Adipocyte (in vitro differentiated cells): ENCODE measurements around the gene SGMS1.

Source experiments
- DNase-seq: peaks from one replicate; pipeline ENCODE4 v3.0.0-alpha.2; 2015; ENCODE audit warnings: low read depth
- H3K27me3 ChIP-seq: replicated peaks from 2 replicates; pipeline ENCODE4 v1.7.0; 2013; ENCODE audit warnings: mild to moderate bottlenecking, low read length, moderate library complexity; ENCODE audit not compliant: control insufficient read depth, insufficient read depth
- H3K36me3 ChIP-seq: 2 replicates; pipeline ENCODE4 v1.7.0; 2013; ENCODE audit warnings: low read length, mild to moderate bottlenecking, moderate library complexity; ENCODE audit not compliant: control insufficient read depth, insufficient read depth, severe bottlenecking
- H3K4me1 ChIP-seq: 2 replicates; pipeline ENCODE4 v1.7.0; 2013; ENCODE audit warnings: mild to moderate bottlenecking, low read length, moderate library complexity; ENCODE audit not compliant: control insufficient read depth, insufficient read depth
- H3K4me3 ChIP-seq: 2 replicates; pipeline ENCODE4 v1.7.0; 2013; ENCODE audit warnings: mild to moderate bottlenecking, low read length, moderate library complexity
- H3K9ac ChIP-seq: 2 replicates; pipeline ENCODE4 v1.7.0; 2013; ENCODE audit warnings: mild to moderate bottlenecking, low read length, moderate library complexity
- H3K9me3 ChIP-seq: 2 replicates; pipeline ENCODE4 v1.7.0; 2013; ENCODE audit warnings: mild to moderate bottlenecking, low read length, moderate library complexity; ENCODE audit not compliant: control insufficient read depth

The SGMS1 gene

DNA sequence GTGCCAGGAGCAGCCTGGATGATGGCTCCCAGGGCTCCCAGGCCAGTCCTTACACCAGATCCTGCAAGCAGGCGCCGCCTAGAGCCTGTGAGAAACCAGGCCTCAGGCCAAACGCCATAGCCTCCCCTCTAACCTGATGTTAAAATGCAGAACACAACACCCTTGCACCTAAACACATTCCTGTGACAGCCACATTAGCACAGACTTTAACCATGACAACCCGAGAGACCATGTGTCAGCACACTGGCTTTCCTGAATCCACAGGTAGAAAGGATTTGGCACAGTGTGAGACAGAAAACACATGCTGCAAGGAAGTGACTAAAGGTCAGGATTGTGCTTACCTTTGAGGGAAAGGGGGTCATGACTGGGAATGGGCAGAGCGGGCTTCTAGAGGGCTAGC, 59.9 kb downstream of the SGMS1 start:
- no peak overlapping the region for H3K9ac ChIP-seq
- H3K4me3 ChIP-seq = no peak overlapping the region
- H3K36me3 ChIP-seq = no peaks in the 10 kb centered on the region
- peaks cover 18% of the 10 kb centered on the region for H3K4me1 ChIP-seq
- H3K27me3 ChIP-seq = no peaks in the 10 kb centered on the region
- no peak for DNase-seq
- no peaks in the 10 kb centered on the region for H3K9me3 ChIP-seq

DNA sequence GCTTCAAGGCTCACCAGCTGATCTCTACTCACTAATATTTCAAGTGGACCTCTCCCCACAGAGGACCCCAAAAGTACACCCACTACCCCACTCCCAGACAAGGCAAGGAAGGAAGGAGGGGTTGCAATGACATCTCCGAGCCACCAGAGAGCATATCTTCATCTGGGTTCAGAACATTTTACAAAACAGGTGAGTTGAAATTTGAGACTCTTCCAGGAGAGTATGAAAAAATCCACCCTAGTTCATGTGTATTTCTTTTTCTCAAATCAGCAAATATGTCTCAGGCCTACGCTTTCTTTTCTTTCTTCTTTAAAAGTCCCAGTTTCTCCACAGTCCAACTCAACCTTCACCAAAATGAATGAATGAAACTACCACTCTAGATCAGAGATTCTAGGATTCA, 61.9 kb downstream of the SGMS1 start:
- peaks cover 34% of the 10 kb centered on the region for H3K4me1 ChIP-seq
- H3K9me3 ChIP-seq = no peaks in the 10 kb centered on the region
- no peaks in the 10 kb centered on the region for H3K27me3 ChIP-seq
- no peaks in the 10 kb centered on the region for H3K36me3 ChIP-seq
- H3K9ac ChIP-seq = peak overlapping the region; percentile 20
- peak overlapping the region; percentile 12 for H3K4me3 ChIP-seq
- peak; percentile 45 for DNase-seq

DNA sequence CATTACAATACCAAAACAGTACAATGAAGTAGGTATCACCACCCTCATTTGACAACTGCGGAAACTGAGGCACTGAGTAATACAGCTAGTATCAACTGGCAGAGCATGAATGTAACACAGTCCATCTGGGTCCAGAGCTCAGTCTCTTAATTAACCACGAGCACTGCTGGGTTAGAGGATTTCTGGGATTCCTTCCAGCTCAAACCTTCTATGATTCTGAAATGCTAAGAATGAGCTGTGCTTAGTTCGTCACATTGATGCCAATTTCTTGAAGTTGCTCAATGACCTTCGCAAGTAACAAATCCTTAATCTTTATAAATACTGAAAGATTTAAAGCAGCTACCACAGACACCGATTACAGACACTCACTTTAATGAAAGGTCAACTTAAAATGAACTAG, 62.5 kb downstream of the SGMS1 start:
- H3K36me3 ChIP-seq = no peaks in the 10 kb centered on the region
- DNase-seq = peak; percentile 96
- peaks cover 34% of the 10 kb centered on the region for H3K4me1 ChIP-seq

DNA sequence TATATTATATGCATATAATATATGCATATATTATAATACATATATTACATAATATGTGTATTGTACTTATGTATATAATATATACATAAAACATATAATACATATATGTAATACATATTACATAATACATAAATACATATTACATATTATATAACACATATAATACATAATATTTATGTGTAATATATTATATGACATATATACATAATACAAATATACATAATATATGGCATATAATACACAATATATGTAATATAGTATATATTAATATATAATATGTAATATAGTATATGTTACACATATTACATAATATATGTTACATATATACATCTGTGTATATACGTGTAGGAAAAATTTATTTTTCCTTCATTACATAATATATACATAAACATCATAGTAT, 63.4 kb downstream of the SGMS1 start:
- Histone ChIP-seq H3K4me3 (no peak overlapping the region), H3K27me3 (no peaks in the 10 kb centered on the region), H3K4me1 (peaks cover 41% of the 10 kb centered on the region), H3K9me3 (no peaks in the 10 kb centered on the region), H3K9ac (no peak overlapping the region), H3K36me3 (no peaks in the 10 kb centered on the region)
- no peak for DNase-seq

More for the DNA sequence above, 62.5 kb downstream of the SGMS1 start:
- no peaks in the 10 kb centered on the region for H3K9me3 ChIP-seq
- no peaks in the 10 kb centered on the region for H3K27me3 ChIP-seq
- H3K9ac ChIP-seq = no peak overlapping the region
- peak overlapping the region; percentile 12 for H3K4me3 ChIP-seq

DNA sequence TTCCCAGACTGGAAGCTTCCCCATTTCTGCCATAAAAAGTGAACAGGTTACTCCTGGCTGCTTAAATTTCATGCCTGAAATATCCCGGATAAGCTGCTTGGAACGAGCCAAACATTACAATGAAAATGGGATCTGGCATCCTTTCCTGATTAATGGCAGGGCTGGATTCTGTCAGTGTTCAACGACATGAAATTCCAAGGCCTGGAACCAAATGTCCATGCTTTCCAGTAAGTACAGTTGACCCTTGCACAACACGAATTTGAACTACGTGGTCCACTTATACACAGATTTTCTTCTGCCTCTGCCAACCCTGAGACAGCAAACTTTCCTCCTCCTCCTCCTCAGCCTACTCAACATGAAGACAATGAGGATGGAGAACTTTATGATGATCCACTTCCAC, 65.4 kb downstream of the SGMS1 start:
- Histone ChIP-seq H3K4me1 (peaks cover 49% of the 10 kb centered on the region), H3K9ac (no peak overlapping the region), H3K27me3 (no peaks in the 10 kb centered on the region), H3K36me3 (no peaks in the 10 kb centered on the region), H3K9me3 (no peaks in the 10 kb centered on the region), H3K4me3 (no peak overlapping the region)
- no peak for DNase-seq

DNA sequence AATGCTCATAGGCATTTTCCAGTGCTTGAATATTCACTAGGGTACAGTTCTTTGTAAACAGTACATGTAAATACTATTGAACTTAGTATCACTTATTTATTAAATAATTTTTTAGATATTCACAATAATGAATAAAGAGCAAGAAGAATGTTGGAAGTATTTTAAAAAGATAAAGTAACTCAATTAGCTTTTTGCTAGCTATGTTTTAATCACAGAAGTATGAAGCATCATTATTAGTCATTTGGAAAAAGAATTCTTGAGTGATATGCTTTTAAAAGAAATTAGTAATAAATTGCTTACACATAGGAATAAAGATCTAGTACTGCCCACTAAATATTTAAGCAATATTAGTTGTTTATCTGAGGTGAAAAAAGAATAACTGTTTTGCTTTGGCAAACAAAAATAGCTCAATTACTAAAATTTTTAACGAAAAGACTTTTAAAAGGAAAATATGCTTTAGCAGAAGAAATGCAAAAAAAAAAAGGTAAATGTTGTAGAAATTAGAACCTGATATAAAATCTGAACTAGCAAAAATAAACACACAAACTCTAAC, 66.5 kb downstream of the SGMS1 start:
- Histone ChIP-seq H3K4me3 (no peak overlapping the region), H3K36me3 (no peaks in the 10 kb centered on the region), H3K9ac (no peak overlapping the region), H3K9me3 (no peaks in the 10 kb centered on the region), H3K4me1 (peaks cover 57% of the 10 kb centered on the region), H3K27me3 (no peaks in the 10 kb centered on the region)
- no peak for DNase-seq

DNA sequence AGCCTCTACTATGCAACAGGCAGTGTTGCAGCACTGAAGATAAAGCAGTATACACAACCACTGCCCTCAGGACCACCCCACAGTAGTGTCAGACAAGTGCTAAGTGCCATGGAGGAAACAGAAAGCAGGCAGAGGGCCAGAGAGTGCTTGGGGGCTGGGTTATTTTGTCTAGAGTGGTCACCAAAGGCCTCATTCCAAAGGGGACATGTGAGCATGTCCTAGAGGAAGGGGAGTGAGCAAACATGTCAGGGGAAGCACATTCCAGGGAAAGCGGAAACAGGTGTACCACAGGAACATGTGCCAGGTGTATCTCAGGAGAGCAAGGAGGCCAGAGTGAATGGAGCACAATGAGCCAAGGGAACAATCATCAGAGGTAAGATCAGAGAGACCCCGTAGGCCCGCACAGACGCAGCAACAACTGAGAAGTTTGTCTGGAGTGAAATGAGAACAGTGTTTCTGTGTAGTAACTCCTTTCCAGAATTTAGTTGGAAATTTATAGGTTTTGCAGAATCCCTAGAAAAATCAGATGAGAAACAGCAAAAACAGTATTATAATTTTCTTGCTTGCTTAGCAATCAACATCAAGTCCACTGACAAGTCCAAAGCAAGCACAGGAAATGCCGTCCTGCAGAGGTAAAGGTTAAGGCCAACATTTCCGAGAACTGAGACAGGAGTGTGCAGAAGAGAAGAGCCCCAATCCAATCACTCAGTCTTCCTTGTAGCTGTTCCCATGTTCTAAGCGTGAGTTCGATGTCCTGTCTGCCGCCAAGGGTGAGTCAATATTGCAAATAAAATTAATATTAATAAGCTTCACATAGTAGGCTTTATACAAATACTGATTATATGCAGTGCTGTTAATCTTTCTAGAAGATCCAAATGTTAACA, 67.3 kb downstream of the SGMS1 start:
- Histone ChIP-seq H3K9ac (no peak overlapping the region), H3K27me3 (no peaks in the 10 kb centered on the region), H3K4me1 (peaks cover 55% of the 10 kb centered on the region), H3K36me3 (no peaks in the 10 kb centered on the region), H3K9me3 (no peaks in the 10 kb centered on the region), H3K4me3 (no peak overlapping the region)
- no peak for DNase-seq

DNA sequence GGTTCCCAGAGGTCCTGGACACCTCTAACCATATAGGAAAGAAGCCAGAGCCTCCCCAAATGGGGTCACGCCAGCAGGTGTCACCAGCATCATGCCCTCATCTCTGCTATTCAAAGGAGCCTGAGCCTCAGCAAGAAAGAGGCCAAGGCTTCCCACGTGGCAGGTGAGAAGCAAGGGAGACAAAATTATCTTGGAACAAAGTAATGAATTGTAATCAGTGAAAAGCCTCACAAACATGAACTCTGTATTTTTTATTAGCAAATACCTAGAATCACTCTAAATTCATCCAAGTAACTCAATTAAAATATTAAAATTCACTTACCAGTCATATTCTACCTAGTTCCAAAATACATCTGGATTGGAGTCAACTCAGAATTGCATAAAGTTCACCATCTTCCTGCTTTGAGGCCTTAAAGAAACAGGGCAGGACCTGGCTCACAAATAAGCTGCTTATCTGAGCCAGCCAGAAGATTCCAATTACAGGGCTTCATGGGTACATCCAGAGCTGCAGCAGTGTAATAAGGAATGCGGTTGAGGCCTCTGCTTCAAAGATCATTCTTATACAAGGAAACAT, 68.7 kb downstream of the SGMS1 start:
- peak; percentile 74 for DNase-seq

DNA sequence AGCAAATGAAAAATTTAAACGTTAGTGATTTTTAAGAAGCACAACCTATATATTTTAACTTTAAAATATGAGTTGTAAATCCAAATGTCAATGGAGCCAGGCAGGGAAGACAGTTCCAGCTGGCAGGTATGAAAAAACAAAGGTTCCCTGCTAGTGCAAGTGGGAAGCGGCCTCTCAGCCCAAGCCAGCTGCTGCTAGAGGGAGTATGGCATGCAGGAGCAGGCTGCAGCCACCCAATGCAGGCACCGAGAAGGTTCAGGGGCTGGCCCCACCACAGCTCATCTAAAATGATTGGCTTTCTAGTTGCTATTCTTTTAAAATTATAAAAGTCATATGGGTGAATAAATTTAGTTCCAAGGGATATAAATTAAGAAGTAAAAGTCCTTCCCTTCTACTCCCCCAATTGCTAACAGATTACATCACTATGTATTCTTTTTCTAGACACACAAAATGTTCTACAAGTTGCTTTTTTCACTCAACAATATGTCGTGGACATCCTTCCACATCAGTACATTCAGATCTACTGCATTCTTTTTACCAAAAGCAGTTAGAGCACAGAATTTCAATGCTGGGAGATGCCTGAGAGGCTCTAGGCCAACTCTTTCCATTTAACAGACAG, 69.3 kb downstream of the SGMS1 start:
- Histone ChIP-seq H3K36me3 (no peaks in the 10 kb centered on the region), H3K9ac (no peak overlapping the region), H3K9me3 (no peaks in the 10 kb centered on the region), H3K4me1 (peaks cover 47% of the 10 kb centered on the region), H3K4me3 (peak overlapping the region; percentile 16), H3K27me3 (no peaks in the 10 kb centered on the region)
- no peak for DNase-seq

More for the DNA sequence above, 68.7 kb downstream of the SGMS1 start:
- peak overlapping the region; percentile 16 for H3K4me3 ChIP-seq
- H3K9ac ChIP-seq = peak overlapping the region; percentile 26
- H3K27me3 ChIP-seq = no peaks in the 10 kb centered on the region
- H3K36me3 ChIP-seq = no peaks in the 10 kb centered on the region
- no peaks in the 10 kb centered on the region for H3K9me3 ChIP-seq
- peaks cover 47% of the 10 kb centered on the region for H3K4me1 ChIP-seq

DNA sequence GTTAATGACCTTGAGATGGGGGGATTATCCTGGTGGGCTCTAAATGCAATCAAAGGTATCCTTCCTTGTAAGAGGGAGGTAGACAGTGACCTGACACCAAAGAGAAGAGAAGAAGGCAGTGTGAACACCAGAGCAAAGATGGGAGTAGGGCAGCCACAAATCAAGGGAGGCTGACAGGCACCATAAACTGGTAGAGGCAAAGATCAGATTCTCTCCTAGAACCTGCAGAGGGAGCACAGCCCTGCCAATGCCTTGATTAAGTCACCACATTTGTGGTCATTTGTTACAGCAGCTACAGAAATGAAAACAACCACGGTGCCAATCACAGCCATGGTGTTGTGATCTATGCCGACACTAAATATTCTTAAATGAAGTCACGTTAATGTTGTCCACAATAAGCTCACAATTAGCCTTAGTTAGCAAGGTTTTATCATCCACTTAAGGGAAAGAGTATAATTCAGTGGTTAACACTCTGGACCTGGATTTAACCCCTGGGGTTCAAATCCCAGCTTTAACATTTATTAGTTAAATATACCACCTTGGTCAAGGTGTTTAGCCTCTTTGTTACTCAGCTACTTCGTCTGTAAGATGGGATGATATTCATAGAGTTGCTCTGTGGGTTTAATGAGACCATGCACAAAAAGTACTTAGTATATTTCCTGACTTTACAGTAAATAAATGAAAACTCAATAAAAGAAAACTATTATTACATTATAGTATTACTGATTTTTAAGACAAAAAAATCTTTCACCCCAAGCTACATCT, 70.8 kb downstream of the SGMS1 start:
- Histone ChIP-seq H3K4me1 (peaks cover 35% of the 10 kb centered on the region), H3K27me3 (no peaks in the 10 kb centered on the region), H3K9me3 (no peaks in the 10 kb centered on the region), H3K9ac (no peak overlapping the region), H3K36me3 (no peaks in the 10 kb centered on the region), H3K4me3 (no peak overlapping the region)
- DNase-seq = peak; percentile 63
